GM18861 (cell line): ENCODE results near the gene BBS10.
"Not testable (repeated sequence)": the region's sequence is repeated elsewhere in the genome, so short reads cannot be mapped to it uniquely, and the experiment has no call there.

Experiments used
- ATAC-seq: cut with Tn5 transposase; IDR thresholded peaks from one replicate; pipeline ENCODE4 v1.9.1; 2021; ENCODE audit not compliant: unreplicated experiment

The BBS10 gene

DNA sequence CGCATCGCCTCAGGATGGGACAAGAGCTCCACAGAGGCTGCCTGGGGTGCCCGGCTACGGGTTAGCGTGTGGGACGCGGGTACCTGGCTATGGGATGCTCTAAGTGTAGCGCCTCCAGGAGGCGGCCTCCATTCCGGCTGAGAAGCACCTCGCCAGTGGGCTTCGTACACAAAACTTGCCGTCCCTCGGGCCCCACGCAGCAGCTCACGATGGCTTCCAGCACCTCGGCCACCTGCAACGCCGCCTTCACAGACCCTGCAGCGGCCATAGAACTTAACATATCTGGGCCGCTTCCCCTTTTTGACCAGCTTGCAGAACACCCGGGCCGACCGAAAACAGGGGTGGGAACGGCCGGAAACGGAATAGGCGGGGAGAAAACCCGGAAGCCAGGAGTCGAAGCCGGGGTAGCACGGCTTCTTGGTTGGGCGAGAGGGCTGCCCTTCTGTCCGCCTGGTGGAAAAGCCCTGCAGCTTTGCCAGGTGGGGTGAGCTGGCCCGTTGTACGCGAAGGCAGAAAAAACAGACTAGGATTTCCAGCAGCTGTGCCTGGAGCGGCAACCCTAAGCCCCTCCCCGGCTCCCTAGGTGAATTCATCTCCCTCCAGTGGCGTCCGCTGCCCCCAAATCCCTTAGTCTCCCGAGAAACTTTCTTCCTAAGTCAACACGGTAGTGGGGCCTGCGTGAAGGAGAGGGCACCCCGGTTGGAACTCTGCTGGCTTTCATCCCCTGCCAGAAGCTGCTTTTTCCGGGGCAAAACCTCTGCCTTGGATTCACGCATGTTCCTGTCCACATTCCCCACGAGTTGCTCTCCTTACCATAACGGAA is at the start of gene BBS10:
Gene BBS10, minus strand, starts transcription at position 337 of the 823 bp plus-strand sequence. Its CDS starts 57 bp downstream, at position 280.
- peak; percentile 91 for ATAC-seq

- no peak for ATAC-seq
Observed at GRCh38 chr12:76391461-76391860, 43.2 kb upstream of the BBS10 start.

DNA sequence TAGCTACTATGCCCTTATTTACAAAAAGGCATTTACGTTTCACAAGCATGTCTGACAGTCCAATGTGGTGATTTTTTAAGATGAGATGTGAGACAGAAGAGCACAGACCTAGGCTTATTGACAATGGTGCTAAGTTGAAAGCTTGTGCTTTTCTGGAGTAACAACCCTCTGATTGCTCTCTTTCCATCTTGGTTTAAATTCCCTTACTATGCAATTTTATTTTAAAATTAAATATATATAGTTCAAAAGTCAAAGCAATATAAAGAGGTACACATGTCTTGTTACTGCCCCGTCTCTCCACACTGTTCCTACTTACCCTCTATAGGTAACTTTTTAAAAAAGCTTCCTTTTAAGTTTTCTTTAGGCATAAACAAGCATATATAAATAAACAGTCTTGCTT is 39.4 kb upstream of the BBS10 start:
- no peak for ATAC-seq

DNA sequence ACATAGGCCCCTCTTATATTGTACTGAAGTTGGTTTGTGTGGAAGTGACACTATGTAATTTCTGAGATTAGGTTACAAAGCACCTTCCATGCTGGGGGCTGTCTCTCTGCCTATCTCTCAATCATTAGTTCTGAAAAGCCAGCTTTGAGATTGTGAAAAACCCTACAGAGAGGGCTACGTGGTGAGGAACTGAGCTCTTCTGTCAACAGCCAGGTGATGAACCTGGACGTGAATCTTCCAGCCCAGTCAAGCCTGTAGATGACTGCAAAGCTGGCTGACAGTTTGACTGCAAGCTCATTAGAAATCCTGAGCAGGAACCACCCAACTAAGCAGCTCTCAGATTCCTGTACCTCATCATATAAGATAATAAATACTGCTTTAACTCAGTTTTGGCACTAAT is 36.3 kb upstream of the BBS10 start:
- no peak for ATAC-seq

GRCh38 chr12:76383988-76384387 is 35.8 kb upstream of the BBS10 start:
- no peak for ATAC-seq

DNA sequence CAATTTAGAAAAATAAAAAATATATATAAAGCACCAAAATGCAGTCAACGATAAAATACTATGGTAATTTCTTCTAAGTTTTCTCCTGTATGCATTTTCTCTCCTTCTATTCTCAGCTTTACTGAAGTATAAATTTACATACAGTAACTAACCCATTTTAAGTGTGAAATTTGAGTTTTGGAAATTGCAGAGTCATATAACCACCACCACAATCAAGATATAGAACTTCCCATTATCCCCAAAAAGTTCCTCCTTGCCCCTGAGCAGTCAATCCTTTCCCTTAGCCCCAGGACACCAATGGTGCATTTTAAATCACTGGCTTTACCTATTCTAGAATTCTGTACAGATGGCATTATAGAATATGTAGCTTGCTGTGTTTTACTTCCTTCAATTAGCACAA is 31.0 kb upstream of the BBS10 start:
- no peak for ATAC-seq

- ATAC-seq = not testable (repeated sequence)
Observed at GRCh38 chr12:76376876-76377275, 28.7 kb upstream of the BBS10 start.

DNA sequence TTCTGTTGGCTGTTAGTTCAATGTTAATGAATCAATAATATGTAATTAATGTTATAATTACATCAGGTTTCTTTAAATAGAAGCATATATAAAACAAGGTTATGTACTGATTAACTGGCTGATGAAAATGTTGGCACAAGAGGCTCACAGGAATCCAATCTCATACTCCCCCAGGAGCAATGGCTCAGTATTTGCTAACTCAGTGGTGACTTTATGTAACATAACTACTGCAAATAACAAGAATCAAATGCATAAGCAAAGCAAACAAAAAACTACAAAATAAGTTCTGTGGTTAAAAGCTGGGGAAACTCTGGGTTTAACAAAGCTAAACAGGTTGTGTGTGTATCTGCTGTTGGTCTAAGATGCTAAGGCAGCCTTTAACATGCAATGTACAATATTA is 27.7 kb upstream of the BBS10 start:
- ATAC-seq = no peak

DNA sequence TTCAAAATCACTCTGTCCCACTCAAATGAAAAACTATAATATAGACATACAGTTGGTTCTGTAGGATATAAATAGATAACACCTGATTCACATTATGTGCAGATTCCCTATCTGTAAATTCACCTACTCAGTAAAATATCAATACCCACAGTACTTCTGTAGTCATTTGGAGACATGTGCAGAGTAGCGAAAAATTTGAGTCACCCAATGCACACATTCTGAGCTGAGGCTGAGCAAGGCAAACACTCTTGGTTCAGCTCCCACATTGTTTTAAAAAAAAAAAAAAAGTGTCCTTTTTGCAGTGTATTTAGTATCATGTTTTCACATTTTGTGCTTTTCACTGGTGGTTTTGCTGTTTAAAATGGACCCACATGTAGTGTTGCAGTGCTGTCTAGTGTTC is 27.3 kb upstream of the BBS10 start:
- ATAC-seq = no peak

- ATAC-seq = no peak
Observed at GRCh38 chr12:76374386-76375020, 26.3 kb upstream of the BBS10 start.

- ATAC-seq = no peak
Observed at GRCh38 chr12:76368230-76368629, 20.0 kb upstream of the BBS10 start.

GRCh38 chr12:76366163-76366562 is 17.9 kb upstream of the BBS10 start:
- no peak for ATAC-seq

GRCh38 chr12:76364131-76364530 is 15.9 kb upstream of the BBS10 start:
- ATAC-seq = not testable (repeated sequence)

DNA sequence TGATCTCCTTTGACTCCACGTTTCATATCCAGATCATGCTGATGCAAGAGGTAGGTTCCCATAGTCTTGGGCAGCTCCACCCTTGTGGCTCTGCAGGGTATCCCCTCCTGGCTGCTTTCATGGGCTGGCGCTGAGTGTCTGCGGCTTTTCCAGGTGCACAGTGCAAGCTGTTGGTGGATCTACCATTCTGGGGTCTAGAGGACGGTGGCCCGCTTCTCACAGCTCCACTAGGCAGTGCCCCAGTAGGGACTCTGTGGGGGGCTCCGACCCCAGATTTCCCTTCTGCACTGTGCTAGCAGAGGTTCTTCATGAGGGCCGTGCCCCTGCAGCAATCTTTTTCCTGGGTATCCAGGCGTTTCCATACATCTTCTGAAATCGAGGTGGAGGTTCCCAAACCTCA is 12.1 kb upstream of the BBS10 start:
- ATAC-seq = no peak

DNA sequence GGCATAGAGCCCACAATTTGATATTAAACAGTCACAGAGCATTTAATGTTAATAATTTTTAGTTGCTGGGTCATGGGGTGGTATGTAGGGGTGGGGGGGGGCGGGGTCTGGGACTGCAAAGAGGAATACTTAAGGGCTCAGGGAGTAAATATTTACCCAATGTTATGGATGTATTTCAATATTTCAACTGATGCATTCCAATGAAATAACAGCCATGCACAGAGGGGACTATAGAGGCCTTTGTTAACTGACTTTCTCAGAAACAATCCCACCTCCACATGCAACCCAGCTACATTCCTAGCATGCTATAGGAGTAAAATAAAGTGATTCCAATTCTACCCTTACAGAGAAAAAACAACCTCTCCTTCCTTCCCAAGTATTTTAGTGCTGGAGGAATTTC is 7.9 kb upstream of the BBS10 start:
- ATAC-seq = no peak

- no peak for ATAC-seq
Observed at GRCh38 chr12:76346798-76347420, 1.3 kb downstream of the BBS10 start.

- ATAC-seq = no peak
Observed at GRCh38 chr12:76346236-76346635, 2.0 kb downstream of the BBS10 start.

- no peak for ATAC-seq
Observed at GRCh38 chr12:76345569-76345968, 2.6 kb downstream of the BBS10 start.

- no peak for ATAC-seq
Observed at GRCh38 chr12:76341436-76342030, 6.7 kb downstream of the BBS10 start.

- ATAC-seq = no peak
Observed at GRCh38 chr12:76340680-76341435, 7.4 kb downstream of the BBS10 start.

DNA sequence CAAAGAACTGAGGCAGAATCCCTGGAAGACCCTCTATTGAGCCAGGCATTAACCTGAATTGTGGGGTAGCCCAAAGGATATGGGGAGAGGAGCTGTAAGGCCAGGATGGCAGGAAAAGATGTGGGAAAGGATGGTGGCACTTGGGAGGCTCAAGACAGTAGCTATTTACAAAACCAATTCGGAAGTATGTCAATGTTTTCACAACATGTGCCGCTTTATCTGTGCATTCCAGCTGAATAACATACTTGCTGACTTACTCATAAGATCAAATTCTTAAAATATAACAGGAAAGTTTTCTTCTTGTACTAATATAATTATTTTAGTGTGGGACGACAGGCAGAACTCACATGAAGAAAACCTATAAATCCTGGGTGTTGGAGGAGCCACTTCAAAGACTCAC is 10.6 kb downstream of the BBS10 start:
- ATAC-seq = no peak
